Osteoblast (primary cell): Measurements from ENCODE around the gene ROPN1L. TPM values are rescaled to one million over a fixed set of nuclear protein-coding genes. Genes with fewer than 3 reads are reported as not detected.

Source experiments
- DNase-seq: peaks from one replicate; pipeline ENCODE4 v3.0.0; 2011; ENCODE audit warnings: low spot score, mixed read lengths; ENCODE audit not compliant: insufficient read length; ENCODE audit errors: missing footprints
- H2AFZ ChIP-seq: 2 replicates; pipeline ENCODE4 v1.6.0; 2011; ENCODE audit warnings: mild to moderate bottlenecking, low read length
- H3K27ac ChIP-seq: 2 replicates; pipeline ENCODE4 v1.5.1; 2011; ENCODE audit warnings: mild to moderate bottlenecking, low read depth, low read length, moderate library complexity
- H3K27me3 ChIP-seq: 2 replicates; pipeline ENCODE4 v1.6.0; 2012; ENCODE audit warnings: mild to moderate bottlenecking, control low read depth, inconsistent platforms, low read length, moderate library complexity; ENCODE audit not compliant: insufficient read depth
- H3K36me3 ChIP-seq: 2 replicates; pipeline ENCODE4 v1.5.1; 2011; ENCODE audit warnings: mild to moderate bottlenecking, low read length, control low read depth, moderate library complexity; ENCODE audit not compliant: insufficient read depth
- H3K4me1 ChIP-seq: 2 replicates; pipeline ENCODE4 v1.5.1; 2011; ENCODE audit warnings: mild to moderate bottlenecking, low read length, control low read depth, moderate library complexity; ENCODE audit not compliant: insufficient read depth
- H3K4me2 ChIP-seq: 2 replicates; pipeline ENCODE4 v1.6.0; 2011; ENCODE audit warnings: mild to moderate bottlenecking, low read length; ENCODE audit not compliant: insufficient read depth
- H3K4me3 ChIP-seq: fragments of 200-600 bp; sonication (generic); 3 replicates; pipeline ENCODE4 v1.5.1; 2012; ENCODE audit warnings: mild to moderate bottlenecking, low read length, inconsistent platforms; ENCODE audit not compliant: insufficient read depth
- H3K79me2 ChIP-seq: 2 replicates; pipeline ENCODE4 v1.6.0; 2012; ENCODE audit warnings: mild to moderate bottlenecking, low read length, control low read depth, inconsistent platforms; ENCODE audit not compliant: insufficient read depth
- H3K9me3 ChIP-seq: 2 replicates; pipeline ENCODE4 v1.5.1; 2011; ENCODE audit warnings: low read depth, low read length, control low read depth
- H4K20me1 ChIP-seq: 2 replicates; pipeline ENCODE4 v1.6.0; 2012; ENCODE audit warnings: mild to moderate bottlenecking, low read length, control low read depth; ENCODE audit not compliant: insufficient read depth
- total RNA-seq: library from RNA; depleted of rRNA; stranded (reverse); fragments of >200 nt; gene quantifications from 2 replicates; pipeline ENCODE4 v1.2.3, GENCODE V29; 2012
- TF ChIP-seq, protein P1 (sequence below): IDR thresholded peaks from 2 replicates; pipeline ENCODE4 v1.5.1; 2011; ENCODE audit warnings: mild to moderate bottlenecking, low read depth, low read length, moderate library complexity; ENCODE audit errors: extremely low read depth

Gene ROPN1L
- total RNA-seq, 1 donor: 0.72 TPM

DNA sequence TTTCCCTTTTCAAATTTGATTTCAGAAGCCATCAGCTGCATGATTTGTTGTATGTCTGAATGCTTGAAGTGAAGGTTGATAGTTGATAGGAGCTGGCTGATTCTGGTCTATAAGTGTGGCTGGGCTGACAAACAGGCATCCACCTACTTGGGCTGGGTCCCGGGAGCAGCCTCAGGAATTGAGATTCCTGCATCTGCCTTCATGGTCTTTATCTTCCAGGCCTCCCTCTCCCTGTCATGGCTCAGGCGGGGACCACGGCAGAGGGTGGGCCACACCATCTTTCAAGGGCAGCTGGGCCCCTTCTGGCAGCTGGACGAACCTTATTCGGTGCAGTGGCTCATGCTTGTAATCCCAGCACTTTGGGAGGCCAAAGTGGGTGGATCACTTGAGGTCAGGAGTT lies 55.9 kb downstream of the ROPN1L start:
- no peaks in the 10 kb centered on the region for H3K9me3 ChIP-seq
- H3K79me2 ChIP-seq: no peaks in the 10 kb centered on the region
- H4K20me1 ChIP-seq: no peaks in the 10 kb centered on the region
- no peak overlapping the region for H3K27ac ChIP-seq
- no peak overlapping the region for H3K4me2 ChIP-seq
- H2AFZ ChIP-seq: no peak overlapping the region
- DNase-seq: no peak
- no peaks in the 10 kb centered on the region for H3K27me3 ChIP-seq
- H3K36me3 ChIP-seq: no peaks in the 10 kb centered on the region
- TF ChIP-seq, protein P1, sequence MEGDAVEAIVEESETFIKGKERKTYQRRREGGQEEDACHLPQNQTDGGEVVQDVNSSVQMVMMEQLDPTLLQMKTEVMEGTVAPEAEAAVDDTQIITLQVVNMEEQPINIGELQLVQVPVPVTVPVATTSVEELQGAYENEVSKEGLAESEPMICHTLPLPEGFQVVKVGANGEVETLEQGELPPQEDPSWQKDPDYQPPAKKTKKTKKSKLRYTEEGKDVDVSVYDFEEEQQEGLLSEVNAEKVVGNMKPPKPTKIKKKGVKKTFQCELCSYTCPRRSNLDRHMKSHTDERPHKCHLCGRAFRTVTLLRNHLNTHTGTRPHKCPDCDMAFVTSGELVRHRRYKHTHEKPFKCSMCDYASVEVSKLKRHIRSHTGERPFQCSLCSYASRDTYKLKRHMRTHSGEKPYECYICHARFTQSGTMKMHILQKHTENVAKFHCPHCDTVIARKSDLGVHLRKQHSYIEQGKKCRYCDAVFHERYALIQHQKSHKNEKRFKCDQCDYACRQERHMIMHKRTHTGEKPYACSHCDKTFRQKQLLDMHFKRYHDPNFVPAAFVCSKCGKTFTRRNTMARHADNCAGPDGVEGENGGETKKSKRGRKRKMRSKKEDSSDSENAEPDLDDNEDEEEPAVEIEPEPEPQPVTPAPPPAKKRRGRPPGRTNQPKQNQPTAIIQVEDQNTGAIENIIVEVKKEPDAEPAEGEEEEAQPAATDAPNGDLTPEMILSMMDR: no peak
- no peaks in the 10 kb centered on the region for H3K4me1 ChIP-seq
- no peak overlapping the region for H3K4me3 ChIP-seq

DNA sequence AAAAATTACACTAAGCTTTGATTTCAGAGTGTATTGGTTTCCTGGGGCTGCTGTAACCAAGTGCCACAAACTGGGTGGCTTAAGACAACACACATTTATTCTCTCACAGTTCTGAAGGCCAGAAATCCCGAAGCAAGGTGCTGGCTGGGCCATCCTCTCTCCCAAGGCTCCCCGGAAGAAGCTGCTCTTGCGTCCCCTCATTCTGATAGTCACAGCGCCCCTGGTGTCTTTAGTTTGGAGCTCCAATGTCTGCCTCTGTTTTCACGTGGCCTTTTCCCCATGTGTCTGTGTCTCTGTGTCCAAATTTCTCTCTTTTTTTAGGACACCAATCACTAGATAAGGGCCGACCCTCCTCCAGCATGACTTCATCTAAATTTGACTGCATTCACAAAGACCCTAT lies 56.7 kb downstream of the ROPN1L start:
- no peaks in the 10 kb centered on the region for H3K9me3 ChIP-seq
- no peaks in the 10 kb centered on the region for H3K27me3 ChIP-seq
- H3K36me3 ChIP-seq: no peaks in the 10 kb centered on the region
- H3K79me2 ChIP-seq: no peaks in the 10 kb centered on the region
- H4K20me1 ChIP-seq: no peaks in the 10 kb centered on the region
- no peak overlapping the region for H3K4me3 ChIP-seq
- H3K4me2 ChIP-seq: no peak overlapping the region
- H2AFZ ChIP-seq: no peak overlapping the region
- H3K27ac ChIP-seq: no peak overlapping the region
- no peaks in the 10 kb centered on the region for H3K4me1 ChIP-seq
- DNase-seq: no peak
- TF ChIP-seq, protein P1: no peak

DNA sequence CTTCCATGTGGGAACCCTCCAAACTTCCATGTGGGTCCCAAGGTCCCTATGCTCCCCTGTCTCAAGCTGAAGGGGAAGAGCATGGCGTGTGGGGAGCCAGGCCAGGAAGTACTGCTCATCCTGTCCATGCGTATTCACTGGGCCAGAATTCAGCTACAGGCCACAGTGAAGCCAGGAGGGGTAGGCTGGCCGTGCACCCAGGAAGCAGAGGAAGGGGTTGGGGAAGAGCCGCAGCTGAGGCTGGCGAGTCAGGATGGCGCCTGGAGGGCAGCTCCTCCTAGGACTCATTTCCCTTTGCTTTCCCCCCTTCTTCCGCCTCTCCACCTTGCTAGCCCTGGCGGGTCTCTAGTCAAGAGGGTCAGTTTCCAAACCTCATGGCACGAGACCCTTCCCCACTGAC lies 57.4 kb downstream of the ROPN1L start:
- TF ChIP-seq, protein P1: no peak
- no peak for DNase-seq
- no peak overlapping the region for H3K4me2 ChIP-seq
- H3K9me3 ChIP-seq: no peaks in the 10 kb centered on the region
- H3K4me1 ChIP-seq: no peaks in the 10 kb centered on the region
- no peaks in the 10 kb centered on the region for H3K36me3 ChIP-seq
- H3K27ac ChIP-seq: no peak overlapping the region
- no peaks in the 10 kb centered on the region for H4K20me1 ChIP-seq
- no peak overlapping the region for H2AFZ ChIP-seq
- no peaks in the 10 kb centered on the region for H3K27me3 ChIP-seq
- no peaks in the 10 kb centered on the region for H3K79me2 ChIP-seq
- no peak overlapping the region for H3K4me3 ChIP-seq

DNA sequence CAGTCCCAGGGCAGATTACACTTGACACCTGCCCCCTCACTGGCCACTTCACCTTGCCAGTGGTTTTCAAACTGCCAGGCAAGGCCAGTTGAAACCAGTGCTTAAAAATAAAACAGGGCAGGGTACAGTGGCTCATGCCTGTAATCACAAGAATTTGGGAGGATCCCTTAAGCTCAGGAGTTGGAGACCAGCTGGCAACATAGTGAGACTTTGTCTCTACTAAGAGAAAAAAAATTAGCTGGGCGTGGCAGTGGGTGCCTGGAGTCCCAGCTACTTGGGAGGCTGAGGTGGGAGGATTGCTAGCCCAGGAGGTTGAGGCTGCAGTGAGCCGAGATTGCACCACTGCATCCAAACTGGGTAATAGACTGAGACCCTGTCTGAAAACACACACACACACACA lies 58.1 kb downstream of the ROPN1L start:
- H3K9me3 ChIP-seq: no peaks in the 10 kb centered on the region
- TF ChIP-seq, protein P1: no peak
- DNase-seq: no peak

More for the DNA sequence above, 58.1 kb downstream of the ROPN1L start:
- no peaks in the 10 kb centered on the region for H3K4me1 ChIP-seq
- H3K4me2 ChIP-seq: no peak overlapping the region
- H3K36me3 ChIP-seq: no peaks in the 10 kb centered on the region
- no peaks in the 10 kb centered on the region for H4K20me1 ChIP-seq
- no peak overlapping the region for H3K4me3 ChIP-seq
- H3K27me3 ChIP-seq: no peaks in the 10 kb centered on the region
- no peak overlapping the region for H3K27ac ChIP-seq
- H3K79me2 ChIP-seq: no peaks in the 10 kb centered on the region
- H2AFZ ChIP-seq: no peak overlapping the region
